MM.1S (cell line): ENCODE results near the gene FGF23.

Source experiments
- CTCF ChIP-seq: fragments of 300-600 bp; sonication (generic); IDR thresholded peaks from 2 replicates; pipeline ENCODE4 v1.5.1; 2016; ENCODE audit warnings: antibody characterized with exemption, low read length, mixed read lengths
- EZH2 ChIP-seq: fragments of 300-600 bp; sonication (generic); optimal IDR thresholded peaks from 2 replicates; pipeline ENCODE3; 2017; ENCODE audit warnings: low read depth, mild to moderate bottlenecking, antibody characterized with exemption, low read length, mixed read lengths

GRCh38 chr12:4420138-4420670, 40.7 kb upstream of the FGF23 start:
- TF ChIP-seq CTCF = no peak
- no peak for TF ChIP-seq EZH2
